Stomach (tissue), 4 donors: ENCODE data around the gene HERC6.

Experiments used
- CTCF ChIP-seq, 7 experiments: fragments of 450-650 bp in 4 of 7; fragments of 200-600 bp in 3 of 7; sonication (generic) in 3 of 7; IDR thresholded peaks; one replicate each; pipeline ENCODE4 v1.5.1; 2016 to 2019; ENCODE audit warnings: antibody characterized with exemption in 7 of 7, control low read depth in 2 of 7, mild to moderate bottlenecking in 1 of 7
- EP300 ChIP-seq: sonication (generic); formaldehyde crosslinking; IDR thresholded peaks from one replicate; pipeline ENCODE4 v1.6.1; 2017; ENCODE audit warnings: antibody characterized with exemption
- POLR2A ChIP-seq, 4 donors: fragments of 450-650 bp; IDR thresholded peaks; one replicate each; pipeline ENCODE4 v1.6.1; 2016; ENCODE audit warnings: antibody characterized with exemption in 4 of 4, control low read depth in 2 of 4, mild to moderate bottlenecking in 1 of 4, moderate library complexity in 1 of 4
- POLR2AphosphoS5 ChIP-seq, 3 donors: sonication (generic); formaldehyde crosslinking; IDR thresholded peaks; one replicate each; pipeline ENCODE4 v1.6.1; 2016; ENCODE audit warnings: antibody characterized with exemption in 3 of 3

GRCh38 chr4:88396681-88397080 lies 18.0 kb downstream of the HERC6 start:
- TF ChIP-seq CTCF (IDR thresholded peaks at IDR 0.05), result no peak
- no peak for TF ChIP-seq POLR2A (IDR thresholded peaks at IDR 0.05)
- TF ChIP-seq POLR2AphosphoS5 (IDR thresholded peaks at IDR 0.05), result no peak
- no peak for TF ChIP-seq EP300
